CD1c-positive myeloid dendritic cell (primary cell): ENCODE data around the gene PPP2R3A.
"Not testable (repeated sequence)": the region's sequence is repeated elsewhere in the genome, so short reads cannot be mapped to it uniquely, and the experiment has no call there.

ENCODE experiments used
- DNase-seq: peaks from one replicate; pipeline ENCODE4 v3.0.0-alpha.2; 2016; ENCODE audit errors: extremely low spot score

The PPP2R3A gene

DNA sequence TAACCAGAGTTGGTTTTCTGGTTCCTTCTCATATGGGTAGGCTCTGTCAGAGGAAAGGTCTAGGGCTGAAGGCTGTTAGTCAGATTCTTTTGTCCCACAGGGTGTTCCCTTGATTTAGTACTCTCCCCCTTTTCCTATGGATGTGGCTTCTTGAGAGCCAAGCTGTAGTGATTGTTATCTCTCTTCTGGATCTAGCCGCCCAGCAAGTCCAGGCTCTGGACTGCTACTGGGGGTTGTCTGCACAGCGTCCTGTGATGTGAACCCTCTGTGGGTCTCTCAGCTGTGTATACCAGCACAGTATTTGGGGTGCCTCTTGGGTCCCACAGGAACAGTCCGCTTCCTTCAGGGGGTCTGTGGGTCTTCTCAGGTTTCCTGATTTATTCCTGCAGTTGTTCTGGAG is 70.8 kb downstream of the PPP2R3A start:
- DNase-seq = no peak

DNA sequence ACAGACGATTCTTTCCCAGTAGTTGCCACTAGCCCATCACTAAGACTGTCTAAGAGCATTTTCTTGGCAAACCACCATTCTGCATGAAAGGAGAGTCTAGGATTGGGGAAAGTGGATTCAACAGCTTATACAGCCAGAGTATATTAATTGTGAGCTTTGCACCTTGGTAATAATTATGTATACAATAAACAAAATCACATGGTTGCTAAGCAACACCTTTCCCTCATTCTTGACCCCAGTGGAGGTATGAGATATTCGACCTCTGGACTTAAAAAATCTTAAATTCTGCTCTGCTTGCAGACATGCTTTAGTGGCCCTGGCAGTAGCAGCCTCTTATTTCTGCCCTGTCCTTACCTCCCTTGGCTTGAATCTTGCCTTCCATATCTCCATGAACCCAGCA is 73.1 kb downstream of the PPP2R3A start:
- no peak for DNase-seq

DNA sequence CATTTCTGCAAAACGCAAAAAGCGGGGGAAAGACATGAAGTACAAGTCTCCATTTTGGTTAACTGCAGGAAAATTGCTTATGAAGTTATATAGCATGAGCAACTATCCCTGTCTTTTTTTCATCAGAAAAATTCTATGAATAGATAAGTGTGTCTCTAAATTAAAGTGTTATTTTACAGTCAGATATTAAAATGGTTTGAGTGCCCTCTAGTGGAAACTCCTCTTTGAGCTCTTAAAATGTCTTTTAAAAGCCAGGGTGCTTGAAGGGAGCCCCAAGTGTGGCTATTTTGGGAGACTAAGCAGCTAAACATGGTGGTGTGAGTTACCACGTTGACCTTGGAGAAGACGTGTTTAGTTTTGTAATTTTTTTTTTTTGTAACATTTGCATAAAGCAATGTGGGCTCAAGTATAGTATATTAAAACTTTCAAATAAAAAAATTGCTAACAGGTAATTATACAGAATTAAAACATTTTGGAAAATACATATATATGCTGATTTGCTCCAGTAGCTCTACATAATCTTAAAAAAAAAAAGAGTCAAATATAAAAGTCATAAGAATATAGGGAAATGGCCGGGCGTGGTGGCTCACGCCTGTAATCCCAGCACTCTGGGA is 77.2 kb downstream of the PPP2R3A start:
- peak; percentile 53 for DNase-seq

DNA sequence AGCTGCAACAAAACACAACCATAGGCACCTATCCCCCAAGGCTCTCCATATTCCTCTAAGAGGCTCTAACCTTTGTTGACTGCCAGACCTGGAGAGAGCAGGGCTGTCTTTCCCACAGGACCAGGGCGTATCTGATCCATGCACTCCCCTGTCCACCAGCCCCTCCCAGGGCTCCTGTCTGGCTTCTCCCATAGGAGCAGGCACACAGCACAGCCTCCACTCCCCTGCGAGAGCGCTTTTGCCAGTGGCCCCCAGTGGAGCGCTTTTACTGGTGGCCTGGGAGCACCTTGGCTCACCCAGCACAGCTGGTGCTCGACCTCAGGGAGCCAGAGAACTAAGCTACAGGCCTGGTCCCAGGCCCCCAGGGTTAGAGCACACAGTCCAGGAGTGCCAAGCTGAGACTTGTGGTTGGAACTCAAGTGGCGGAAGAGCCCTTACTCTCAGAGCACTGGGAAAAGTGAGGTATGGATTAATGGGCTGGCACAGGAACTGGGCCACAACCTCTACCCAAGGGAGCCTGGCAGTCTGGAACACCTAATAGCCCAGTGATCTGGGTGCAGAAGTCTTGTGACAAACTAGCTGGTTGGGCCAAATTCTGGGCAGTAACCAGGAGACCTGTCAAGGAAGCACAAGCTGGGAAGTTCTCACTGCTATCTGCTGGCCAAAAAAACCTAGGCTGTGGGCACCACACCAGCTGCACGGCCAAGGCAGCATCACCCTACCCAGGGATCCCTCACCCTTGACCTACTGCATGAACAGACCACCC is 79.6 kb downstream of the PPP2R3A start:
- no peak for DNase-seq

DNA sequence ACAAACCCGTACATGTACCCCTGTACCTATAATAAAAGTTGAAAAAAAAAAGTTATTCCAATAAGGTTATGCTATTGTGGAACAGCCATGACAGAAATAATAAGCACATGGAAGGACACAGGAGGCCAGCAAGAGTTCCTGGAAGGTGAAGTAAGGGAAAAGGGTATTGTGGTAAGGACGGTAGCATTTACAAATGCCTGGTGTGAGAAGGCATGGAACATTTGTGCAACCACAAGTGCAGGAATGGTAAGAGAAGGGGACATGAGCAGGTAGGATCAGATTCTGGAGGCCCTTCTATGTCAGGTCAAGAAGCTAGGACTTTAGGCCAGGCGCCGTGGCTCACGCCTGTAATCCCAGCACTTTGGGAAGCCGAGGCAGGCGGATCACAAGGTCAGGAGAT is 82.5 kb downstream of the PPP2R3A start:
- DNase-seq = no peak

DNA sequence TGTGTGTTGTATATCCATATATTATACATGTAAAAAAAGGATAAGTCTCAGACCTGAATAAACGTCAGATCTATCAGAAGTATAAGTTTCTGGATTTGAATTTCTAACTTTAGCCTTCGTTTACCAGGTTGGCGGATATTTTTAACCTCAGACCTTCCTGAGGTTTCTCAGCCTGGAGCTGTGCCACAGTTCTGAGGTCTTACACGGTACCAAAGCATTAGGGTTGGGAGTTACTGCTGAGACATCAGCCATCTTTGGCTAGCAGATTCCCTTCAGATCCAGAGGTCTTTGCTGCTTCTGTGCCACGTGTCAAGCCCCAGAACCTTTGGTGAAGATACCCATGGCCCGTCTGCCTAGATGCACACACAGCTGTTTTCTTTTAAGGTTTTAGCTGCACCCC is 84.7 kb downstream of the PPP2R3A start:
- no peak for DNase-seq

DNA sequence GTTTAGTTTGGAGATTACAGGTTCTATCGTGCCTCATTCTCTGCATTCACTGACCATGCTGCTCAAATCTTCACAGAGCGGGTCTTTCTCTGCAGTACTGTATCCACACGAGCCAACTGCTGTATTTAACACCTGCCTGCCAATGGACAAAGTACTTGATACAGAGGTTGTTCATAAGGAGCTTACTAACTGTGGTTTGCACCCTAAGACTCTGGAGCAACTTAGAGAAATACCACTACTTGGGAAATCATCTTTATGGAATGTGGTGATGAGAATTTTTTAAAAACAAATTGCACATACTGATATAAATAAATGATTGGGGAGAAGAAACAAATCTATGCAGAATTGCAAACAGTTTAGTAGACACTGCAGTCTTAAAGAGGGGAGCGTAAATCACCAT is 90.0 kb downstream of the PPP2R3A start:
- no peak for DNase-seq

DNA sequence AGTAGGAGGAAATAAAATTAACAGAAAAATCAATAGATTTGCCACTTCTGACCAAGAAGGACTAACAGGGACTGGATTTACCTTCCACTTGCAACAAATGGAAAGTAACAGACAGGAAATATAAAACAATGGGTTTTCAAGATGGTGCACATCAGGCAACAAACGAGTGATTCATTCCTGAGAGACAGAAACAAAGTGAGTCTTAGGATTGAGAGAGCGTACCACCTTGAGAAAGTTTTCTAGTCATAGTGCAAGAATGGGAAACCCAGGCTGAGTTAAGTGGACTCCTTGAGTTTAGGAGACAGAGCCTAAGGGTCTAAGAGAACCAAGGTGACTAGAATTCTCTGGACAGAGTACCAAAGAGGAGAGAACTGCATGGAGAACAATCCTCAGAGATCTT is 101.7 kb downstream of the PPP2R3A start:
- DNase-seq = no peak

DNA sequence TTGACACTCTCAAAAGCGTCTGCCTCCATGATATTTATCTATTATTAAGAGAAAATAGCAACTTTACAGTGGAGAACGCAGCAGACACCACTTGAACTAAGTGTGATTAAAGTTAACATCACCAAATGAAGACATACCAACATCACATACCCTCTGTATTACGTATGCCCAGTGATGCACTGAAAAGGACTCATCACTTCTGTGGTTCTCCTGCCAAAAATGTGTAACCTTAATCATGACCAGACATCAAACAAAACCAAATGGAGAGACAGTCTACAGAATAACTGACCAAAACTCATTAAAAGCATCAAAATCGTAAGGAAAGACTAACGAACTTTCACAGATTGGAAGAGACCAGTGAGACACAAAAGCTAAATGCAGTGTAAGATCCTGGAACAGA is 103.2 kb downstream of the PPP2R3A start:
- DNase-seq = no peak

DNA sequence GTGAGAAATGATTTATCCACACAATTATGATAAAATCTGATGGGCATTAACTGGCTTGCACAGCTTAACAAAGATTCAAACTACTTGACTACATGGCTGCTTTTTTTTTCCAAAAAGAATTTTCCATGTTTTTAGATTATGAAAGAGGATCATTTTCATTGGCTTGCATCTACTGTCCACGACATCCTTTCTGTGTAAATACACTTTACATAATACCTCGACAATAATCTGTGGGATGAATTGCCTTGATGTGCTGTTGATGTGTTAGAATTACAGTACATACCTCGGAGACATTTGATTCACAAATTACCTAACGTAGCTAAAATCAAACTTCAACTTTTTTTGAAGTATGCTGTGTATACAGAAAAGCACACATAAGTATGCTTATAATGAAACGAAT is 104.4 kb downstream of the PPP2R3A start:
- DNase-seq = no peak

DNA sequence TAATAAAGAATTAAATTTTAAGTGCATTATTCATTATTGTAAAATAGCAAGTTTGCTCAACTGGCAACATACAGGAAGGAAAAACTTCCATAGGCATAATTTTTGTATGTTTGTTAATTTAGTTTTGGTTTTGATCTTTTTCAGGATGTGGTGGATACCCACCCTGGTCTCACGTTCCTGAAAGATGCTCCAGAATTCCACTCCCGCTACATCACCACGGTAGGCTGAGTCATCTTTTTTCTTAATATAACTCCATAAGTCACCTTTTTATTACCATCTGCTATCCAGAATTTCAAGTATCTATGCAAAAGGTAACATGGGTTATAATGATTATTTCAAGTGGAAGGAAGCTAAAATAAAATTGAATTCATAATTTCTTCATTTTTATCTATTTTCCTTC is 104.8 kb downstream of the PPP2R3A start:
- DNase-seq = no peak

DNA sequence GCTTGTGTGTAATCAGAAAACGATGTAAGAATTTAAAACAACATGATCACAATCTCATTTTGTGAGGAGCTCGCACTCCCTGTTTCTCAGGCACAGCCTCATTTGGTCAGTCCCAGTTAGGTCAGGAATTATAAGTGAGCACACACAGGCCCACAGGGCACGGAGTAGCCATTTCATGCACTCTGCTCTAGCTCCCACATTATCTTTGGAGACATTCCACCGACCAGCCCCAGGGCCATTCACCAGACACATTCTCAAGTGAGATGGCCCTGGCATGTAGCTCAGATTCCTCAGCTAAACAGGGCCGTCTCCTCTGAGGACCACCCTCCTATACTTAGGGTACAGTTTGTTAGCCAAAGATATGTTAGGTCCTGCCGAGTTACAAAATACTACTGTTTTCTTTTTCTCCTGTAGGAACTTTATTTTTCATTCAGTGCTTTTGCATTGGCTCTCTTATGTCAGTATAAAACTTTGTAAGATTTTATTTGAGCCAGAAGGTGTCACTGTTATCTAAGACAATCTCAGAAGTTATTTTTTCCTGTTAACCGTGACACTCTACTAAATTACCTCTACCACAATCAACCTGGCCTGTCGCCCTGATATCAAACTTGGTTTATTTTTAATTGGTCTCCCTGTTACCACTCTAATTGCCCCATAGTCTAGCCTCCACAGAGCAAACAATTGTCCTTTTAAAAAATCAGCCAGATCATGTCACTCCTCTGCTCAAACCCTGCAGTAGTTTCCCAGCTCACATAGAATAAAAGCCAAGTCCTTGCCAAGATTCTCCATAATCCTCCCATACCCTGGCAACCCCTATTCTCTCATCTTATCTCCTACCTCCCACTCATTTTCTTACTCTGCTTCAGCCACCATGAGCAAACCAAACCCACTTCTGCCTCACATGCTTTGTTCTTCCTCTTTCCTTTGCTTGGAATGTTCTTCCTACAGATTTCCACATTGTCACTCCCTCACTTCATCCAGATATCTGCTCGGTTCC is 105.7 kb downstream of the PPP2R3A start:
- DNase-seq = peak; percentile 71

DNA sequence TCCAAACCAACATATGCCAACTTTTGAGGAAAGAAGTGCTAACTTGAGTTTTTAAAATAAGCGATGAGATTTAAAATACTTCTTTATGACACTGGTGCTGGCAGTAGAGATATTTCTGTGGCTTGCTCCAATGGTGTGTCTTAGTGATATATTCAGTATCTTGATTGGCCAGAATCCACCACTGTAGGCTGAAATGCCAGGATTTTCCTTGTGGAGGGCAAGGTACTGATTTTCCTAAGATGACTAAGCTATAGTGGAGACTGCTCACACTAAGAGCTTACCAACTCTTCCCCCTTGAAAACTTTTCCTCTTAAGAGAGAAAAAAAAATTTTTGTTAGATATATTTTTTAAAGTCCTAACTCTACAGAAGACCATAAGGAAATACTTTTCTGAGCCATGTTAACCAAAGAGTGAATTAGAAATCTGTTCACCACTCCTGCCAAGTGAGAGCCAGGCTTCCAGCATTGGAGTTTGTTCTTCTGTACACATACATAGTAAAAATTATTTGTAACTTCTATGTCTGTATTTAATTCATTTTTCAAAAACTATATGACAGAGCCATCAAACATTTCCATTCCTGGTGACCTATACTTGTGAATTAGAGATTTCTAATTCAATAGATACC is 109.1 kb downstream of the PPP2R3A start:
- no peak for DNase-seq

DNA sequence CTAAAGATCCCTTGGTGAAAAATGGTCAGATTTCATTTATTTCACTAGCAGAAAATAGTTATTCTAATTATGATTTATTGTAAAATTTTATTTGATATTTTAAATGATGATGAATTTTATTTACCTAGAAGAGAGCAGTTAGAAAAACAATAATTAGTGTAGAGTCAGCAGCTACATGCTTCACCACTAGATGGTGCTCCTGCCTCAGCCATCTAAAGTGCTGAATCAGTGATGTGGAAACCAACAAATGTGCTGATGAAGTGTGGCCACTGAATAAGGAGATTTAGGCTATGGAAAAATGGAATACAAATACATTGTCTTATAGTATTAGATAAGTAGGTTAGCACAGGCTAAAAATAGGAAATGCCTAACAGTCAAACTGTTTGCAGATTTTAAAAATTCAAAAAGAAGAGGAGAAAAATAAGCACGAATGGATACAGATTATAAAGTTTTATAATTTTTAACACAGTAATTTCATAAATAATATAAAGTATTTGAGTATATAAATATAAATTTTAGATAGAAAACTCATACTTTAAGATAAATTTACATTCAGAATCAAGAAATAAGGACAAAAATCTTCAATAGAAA is 109.8 kb downstream of the PPP2R3A start:
- peak; percentile 83 for DNase-seq

DNA sequence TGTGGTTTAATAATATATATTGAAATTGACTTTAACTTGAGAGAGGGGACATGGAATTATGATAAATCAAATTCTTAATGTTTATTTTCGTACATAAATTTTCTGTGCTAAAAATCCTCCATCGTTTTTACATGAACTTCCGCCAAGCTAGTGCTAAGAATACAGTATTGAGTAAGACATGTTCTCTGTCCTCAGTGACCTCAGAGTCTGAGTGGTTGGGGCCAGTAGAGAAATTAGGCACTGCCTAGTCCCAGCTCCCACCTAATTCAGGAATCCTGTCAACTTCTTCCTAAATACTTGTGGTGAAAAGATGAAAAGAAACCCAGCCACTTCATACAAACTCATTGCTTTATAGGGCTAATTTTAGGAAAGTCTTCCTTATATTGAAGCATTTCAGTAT is 110.3 kb downstream of the PPP2R3A start:
- peak; percentile 40 for DNase-seq

DNA sequence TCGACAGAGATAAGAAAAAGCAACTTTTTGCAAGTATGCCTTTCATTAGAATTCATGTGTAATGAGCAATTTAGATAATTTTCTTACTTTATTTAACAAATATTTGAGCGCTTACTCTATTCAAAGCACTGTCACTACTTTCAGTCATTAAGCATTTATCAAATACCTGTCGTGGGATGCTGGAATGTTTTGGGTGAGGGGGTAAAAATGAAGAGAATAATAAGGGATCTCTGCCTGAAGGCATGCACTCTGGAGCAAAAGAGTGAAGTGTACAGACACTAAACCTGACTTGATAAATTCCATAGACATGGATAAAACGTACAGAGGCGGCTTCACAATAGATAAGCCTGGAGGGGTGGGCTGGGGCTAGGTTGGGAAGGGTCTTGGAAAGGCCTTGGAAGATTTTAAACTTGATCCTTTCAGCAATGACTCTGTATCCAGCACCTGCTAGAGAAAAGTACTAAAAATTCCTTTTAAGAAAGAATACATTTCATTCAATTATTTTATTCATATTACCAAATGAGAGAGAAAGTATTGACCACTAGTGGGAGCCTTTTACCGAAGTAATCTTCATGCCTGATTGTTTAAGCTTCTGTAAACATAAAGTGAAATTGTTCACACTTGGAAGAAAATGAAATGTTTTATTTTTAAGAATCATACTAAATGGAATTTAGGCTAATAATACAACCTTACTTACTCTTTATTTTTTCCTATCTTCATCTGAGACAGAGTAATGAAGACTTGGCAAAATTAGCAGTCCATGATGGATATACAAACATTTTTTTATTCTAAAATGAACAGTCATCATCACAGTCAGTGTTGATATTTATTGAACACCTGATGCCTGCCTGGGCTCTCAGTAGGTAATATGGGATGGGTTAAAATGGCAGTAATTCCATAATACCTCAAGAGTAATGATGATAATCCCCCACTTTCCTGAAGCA is 113.2 kb downstream of the PPP2R3A start:
- DNase-seq = peak; percentile 38

DNA sequence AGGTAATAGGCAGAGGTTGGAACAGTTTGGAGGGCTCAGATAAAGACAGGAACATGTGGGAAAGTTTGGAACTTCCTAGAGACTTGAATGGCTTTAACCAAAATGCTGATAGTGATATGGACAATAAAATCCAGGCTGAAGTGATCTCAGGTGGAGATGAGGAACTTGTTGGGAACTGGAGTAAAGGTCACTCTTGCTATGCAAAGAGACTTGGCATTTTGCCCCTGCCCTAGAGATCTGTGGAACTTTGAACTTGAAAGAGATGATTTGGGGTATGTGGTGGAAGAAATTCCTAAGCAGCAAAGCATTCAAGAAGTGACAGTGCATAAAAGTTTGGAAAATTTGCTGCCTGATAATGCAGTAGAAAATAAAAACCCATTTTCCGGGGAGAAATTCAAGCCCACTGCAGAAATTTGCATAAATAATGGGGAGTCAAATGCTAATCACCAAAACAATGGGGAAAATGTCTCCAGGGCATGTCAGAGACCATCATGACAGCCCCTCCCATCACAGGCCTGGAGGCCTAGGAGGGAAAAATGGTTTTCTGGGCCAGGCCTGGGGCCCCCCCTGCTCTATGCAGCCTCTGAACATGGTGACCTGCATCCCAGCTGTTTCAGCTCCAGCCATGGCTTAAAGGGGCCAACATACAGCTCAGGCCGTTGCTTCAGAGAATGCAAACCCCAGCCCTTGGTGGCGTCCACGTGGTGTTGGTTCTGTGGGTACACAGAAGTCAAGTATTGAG is 118.3 kb downstream of the PPP2R3A start:
- not testable (repeated sequence) for DNase-seq

DNA sequence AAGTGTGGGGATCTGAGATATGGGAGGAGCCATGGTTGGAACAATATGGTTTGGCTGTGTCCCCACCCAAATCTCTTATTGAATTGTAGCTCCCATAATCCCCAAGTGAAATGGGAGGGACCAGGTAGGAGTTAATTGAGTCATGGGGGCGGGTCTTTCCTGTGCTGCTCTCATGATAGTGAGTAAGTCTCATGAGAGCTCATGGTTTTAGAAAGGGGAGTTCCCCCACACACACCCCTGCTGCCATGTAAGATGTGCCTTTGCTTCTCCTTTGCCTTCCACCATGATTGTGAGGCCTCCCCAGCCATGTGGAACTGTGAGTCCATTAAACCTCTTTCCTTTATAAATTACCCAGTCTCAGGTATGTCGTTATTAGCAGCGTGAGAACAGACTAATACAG is 119.5 kb downstream of the PPP2R3A start:
- not testable (repeated sequence) for DNase-seq

DNA sequence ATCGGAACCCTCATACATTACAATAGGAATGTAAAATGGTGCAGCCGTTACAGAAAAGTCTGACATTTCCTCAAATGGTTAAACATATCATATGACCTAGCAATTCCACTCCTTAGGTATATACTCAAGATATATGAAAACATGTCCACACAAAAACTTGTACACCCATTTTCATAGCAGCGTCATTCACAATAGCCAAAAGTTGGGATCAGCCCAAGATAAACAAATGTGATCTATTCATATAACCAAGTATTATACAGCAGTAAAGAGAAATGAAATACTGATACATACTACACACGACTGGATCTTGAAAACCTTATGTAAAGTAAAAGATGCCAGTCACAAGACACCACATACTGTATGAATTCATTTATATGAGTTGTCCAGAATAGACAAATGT is 128.2 kb downstream of the PPP2R3A start:
- DNase-seq = no peak

DNA sequence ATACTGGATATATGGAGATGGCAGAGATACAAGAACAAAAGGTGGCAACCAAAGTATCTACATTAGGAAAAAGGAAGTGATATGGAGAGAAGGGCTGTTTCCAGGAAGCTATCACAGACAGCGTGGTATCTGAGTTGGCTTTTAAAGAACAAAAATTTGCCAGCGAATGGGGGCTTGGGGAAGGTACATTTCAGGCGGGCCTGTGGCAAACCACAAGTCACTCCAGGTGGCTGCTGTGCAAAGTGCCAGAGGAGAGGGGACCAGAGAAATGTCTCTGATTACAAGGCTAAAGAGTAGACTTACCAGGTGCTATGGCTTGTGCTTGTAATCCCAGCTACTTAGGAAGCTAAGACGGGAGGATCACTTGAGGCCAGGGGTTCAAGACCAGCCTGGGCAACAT is 139.5 kb downstream of the PPP2R3A start:
- DNase-seq = no peak
